ENCODE data around the gene MYL6. TPM values are rescaled to one million over a fixed set of nuclear protein-coding genes. Genes with fewer than 3 reads are reported as not detected.
A peak's percentile ranks its signal among the peaks of the same experiment; 100 is the strongest.

The MYL6 gene
- total and polyA plus RNA-seq, 9 of the 15 experiments (the other 6 are each of a cell fraction or from before 2014, with no cell fraction given): 557 to 1,664 (median 958) TPM

DNA sequence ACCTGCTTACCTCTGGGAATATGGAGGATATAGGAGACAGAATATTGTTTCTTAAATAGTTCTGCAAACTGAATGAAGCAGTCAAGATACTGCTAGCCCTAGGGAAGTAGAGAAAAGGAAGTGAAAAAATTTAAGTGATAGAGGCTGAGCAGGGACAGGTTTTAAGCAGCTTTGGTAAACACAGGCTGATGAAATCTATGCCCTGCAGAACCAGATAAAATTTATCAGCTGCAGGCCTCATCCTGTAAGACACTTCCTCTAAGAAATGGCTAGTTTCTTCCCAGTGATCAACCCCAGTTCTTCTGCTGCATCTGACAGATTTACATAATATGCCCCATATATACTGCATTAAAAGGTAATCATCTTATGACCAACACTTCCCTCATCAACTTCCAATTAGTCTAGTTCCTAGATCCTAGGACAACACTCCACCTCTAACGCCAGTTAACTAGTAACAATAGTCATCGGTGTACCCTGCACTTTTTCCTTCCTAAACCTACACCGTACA is 31.4 kb upstream of the MYL6 start (continued):
- peak; percentile 68 for TF ChIP-seq MBD2 (IDR thresholded peaks at IDR 0.05; ENCODE audit: borderline replicate concordance, low read depth)
- peak; percentile 88 for TF ChIP-seq FOXA1 (IDR thresholded peaks at IDR 0.05; ENCODE audit: borderline replicate concordance)
- TF ChIP-seq, protein P1, sequence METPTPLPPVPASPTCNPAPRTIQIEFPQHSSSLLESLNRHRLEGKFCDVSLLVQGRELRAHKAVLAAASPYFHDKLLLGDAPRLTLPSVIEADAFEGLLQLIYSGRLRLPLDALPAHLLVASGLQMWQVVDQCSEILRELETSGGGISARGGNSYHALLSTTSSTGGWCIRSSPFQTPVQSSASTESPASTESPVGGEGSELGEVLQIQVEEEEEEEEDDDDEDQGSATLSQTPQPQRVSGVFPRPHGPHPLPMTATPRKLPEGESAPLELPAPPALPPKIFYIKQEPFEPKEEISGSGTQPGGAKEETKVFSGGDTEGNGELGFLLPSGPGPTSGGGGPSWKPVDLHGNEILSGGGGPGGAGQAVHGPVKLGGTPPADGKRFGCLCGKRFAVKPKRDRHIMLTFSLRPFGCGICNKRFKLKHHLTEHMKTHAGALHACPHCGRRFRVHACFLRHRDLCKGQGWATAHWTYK (CRISPR knock-in tag; IDR thresholded peaks at IDR 0.05): no peak
- TF ChIP-seq SRSF9 (IDR thresholded peaks at IDR 0.05; ENCODE audit: borderline replicate concordance, low read depth, low read length): no peak
- no peak for TF ChIP-seq ZNF780A (CRISPR knock-in tag; IDR thresholded peaks at IDR 0.05)
- TF ChIP-seq DNMT1 (IDR thresholded peaks at IDR 0.05): no peak
- TF ChIP-seq ARID1B (IDR thresholded peaks at IDR 0.05): peak; percentile 98
- no peak for TF ChIP-seq RBM25 (IDR thresholded peaks at IDR 0.05; ENCODE audit: low read depth, low read length, severe bottlenecking)
- TF ChIP-seq ZNF263 (CRISPR knock-in tag; IDR thresholded peaks at IDR 0.05; ENCODE audit: borderline replicate concordance): no peak
- TF ChIP-seq ZNF121 (CRISPR knock-in tag; conservative IDR thresholded peaks at IDR 0.05): no peak
- no peak for TF ChIP-seq ELF1 (tag; IDR thresholded peaks at IDR 0.05)
- TF ChIP-seq, protein P2, sequence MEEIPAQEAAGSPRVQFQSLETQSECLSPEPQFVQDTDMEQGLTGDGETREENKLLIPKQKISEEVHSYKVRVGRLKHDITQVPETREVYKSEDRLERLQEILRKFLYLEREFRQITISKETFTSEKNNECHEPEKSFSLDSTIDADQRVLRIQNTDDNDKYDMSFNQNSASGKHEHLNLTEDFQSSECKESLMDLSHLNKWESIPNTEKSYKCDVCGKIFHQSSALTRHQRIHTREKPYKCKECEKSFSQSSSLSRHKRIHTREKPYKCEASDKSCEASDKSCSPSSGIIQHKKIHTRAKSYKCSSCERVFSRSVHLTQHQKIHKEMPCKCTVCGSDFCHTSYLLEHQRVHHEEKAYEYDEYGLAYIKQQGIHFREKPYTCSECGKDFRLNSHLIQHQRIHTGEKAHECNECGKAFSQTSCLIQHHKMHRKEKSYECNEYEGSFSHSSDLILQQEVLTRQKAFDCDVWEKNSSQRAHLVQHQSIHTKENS (CRISPR knock-in tag; IDR thresholded peaks at IDR 0.05): no peak
- peak; percentile 75 for TF ChIP-seq POLR2H (tag; IDR thresholded peaks at IDR 0.05; ENCODE audit: low read depth)
- TF ChIP-seq NCOA4 (IDR thresholded peaks at IDR 0.05; ENCODE audit: partially characterized antibody): no peak
- TF ChIP-seq ZNF668 (CRISPR knock-in tag; IDR thresholded peaks at IDR 0.05): no peak
- TF ChIP-seq MCM7 (IDR thresholded peaks at IDR 0.05): no peak
- no peak for TF ChIP-seq SMC3 (conservative IDR thresholded peaks at IDR 0.05; ENCODE audit: insufficient read depth, low read depth, low read length)
- no peak for TF ChIP-seq HCFC1 (IDR thresholded peaks at IDR 0.05; ENCODE audit: low read depth, low read length)
- TF ChIP-seq ZNF311 (CRISPR knock-in tag; IDR thresholded peaks at IDR 0.05): no peak
- peak; percentile 69; the same call in 1 of the 2 replicates for TF ChIP-seq ZNF589 (CRISPR knock-in tag; IDR thresholded peaks at IDR 0.05; ENCODE audit: low read depth)
- TF ChIP-seq FOXP1 (CRISPR knock-in tag; IDR thresholded peaks at IDR 0.05): peak; percentile 14; the same call in 1 of the 2 replicates
- 0 out of 2 replicates have a peak, but pooled peaks have one; percentile 8 for TF ChIP-seq BACH1 (tag; IDR thresholded peaks at IDR 0.05)
- no peak for TF ChIP-seq CBX2 (IDR thresholded peaks at IDR 0.05; ENCODE audit: insufficient read depth, low read length, poor library complexity, severe bottlenecking)
- TF ChIP-seq MYNN (IDR thresholded peaks at IDR 0.05): 0 out of 2 replicates have a peak, but pooled peaks have one; percentile 43
- TF ChIP-seq MYNN (CRISPR knock-in tag; IDR thresholded peaks at IDR 0.05): no peak
- peak; percentile 79 for TF ChIP-seq STAT5A (IDR thresholded peaks at IDR 0.05; ENCODE audit: borderline replicate concordance, low read length)
- TF ChIP-seq DPF2 (IDR thresholded peaks at IDR 0.05): peak; percentile 98
- TF ChIP-seq, protein P3, sequence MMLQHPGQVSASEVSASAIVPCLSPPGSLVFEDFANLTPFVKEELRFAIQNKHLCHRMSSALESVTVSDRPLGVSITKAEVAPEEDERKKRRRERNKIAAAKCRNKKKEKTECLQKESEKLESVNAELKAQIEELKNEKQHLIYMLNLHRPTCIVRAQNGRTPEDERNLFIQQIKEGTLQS (IDR thresholded peaks at IDR 0.05): peak; percentile 86
- TF ChIP-seq, protein P3 (CRISPR knock-in tag; conservative IDR thresholded peaks at IDR 0.05): no peak
- TF ChIP-seq HOXB6 (CRISPR knock-in tag; IDR thresholded peaks at IDR 0.05; ENCODE audit: borderline replicate concordance): no peak

Data from K562 (cell line).